ENCODE measurements around the gene PIR. TPM values are rescaled to one million over a fixed set of nuclear protein-coding genes. Genes with fewer than 3 reads are reported as not detected.

Gene PIR
- 55.5 and 56.9 TPM in 2 replicates for total RNA-seq (2014; rRNA removed; shearing (Covaris generic))

GRCh38 chrX:15493118-15493962 lies at the start of gene PIR:
PIR (minus strand) TSS chrX:15493333; CDS start chrX:15491257, 2,076 bp downstream.
- Histone ChIP-seq H3K4me3 (ENCODE audit: insufficient read depth, low read depth, low read length) (peak within 1 kb of the TSS; percentile 56), H3K36me3 (replicated peaks; ENCODE audit: control insufficient read depth, insufficient read depth, low read length) (no peaks in the 10 kb centered on the region), H3K27me3 (ENCODE audit: control insufficient read depth, insufficient read depth, low read length) (no peaks in the 10 kb centered on the region)
- DNase-seq = peak; percentile 94

GRCh38 chrX:15530318-15530717 lies 37.2 kb upstream of the PIR start:
- H3K36me3 ChIP-seq (replicated peaks; ENCODE audit: control insufficient read depth, insufficient read depth, low read length) = no peaks in the 10 kb centered on the region
- no peak overlapping the region for H3K4me3 ChIP-seq (ENCODE audit: insufficient read depth, low read depth, low read length)
- DNase-seq = no peak
- no peaks in the 10 kb centered on the region for H3K27me3 ChIP-seq (ENCODE audit: control insufficient read depth, insufficient read depth, low read length)

- Histone ChIP-seq H3K27me3 (ENCODE audit: control insufficient read depth, insufficient read depth, low read length) (no peaks in the 10 kb centered on the region), H3K4me3 (ENCODE audit: insufficient read depth, low read depth, low read length) (no peak overlapping the region), H3K36me3 (replicated peaks; ENCODE audit: control insufficient read depth, insufficient read depth, low read length) (no peaks in the 10 kb centered on the region)
- no peak for DNase-seq
Measured at GRCh38 chrX:15529165-15529564, 36.0 kb upstream of the PIR start.

- DNase-seq = no peak
- Histone ChIP-seq H3K4me3 (ENCODE audit: insufficient read depth, low read depth, low read length) (no peak overlapping the region), H3K27me3 (ENCODE audit: control insufficient read depth, insufficient read depth, low read length) (no peaks in the 10 kb centered on the region), H3K36me3 (replicated peaks; ENCODE audit: control insufficient read depth, insufficient read depth, low read length) (no peaks in the 10 kb centered on the region)
Measured at GRCh38 chrX:15525664-15526416, 32.7 kb upstream of the PIR start.

GRCh38 chrX:15524417-15524816 lies 31.3 kb upstream of the PIR start:
- Histone ChIP-seq H3K4me3 (ENCODE audit: insufficient read depth, low read depth, low read length) (no peak overlapping the region), H3K36me3 (replicated peaks; ENCODE audit: control insufficient read depth, insufficient read depth, low read length) (no peaks in the 10 kb centered on the region), H3K27me3 (ENCODE audit: control insufficient read depth, insufficient read depth, low read length) (no peaks in the 10 kb centered on the region)
- DNase-seq = no peak

- no peaks in the 10 kb centered on the region for H3K36me3 ChIP-seq (replicated peaks; ENCODE audit: control insufficient read depth, insufficient read depth, low read length)
- H3K27me3 ChIP-seq (ENCODE audit: control insufficient read depth, insufficient read depth, low read length) = no peaks in the 10 kb centered on the region
- H3K4me3 ChIP-seq (ENCODE audit: insufficient read depth, low read depth, low read length) = no peak overlapping the region
- DNase-seq = no peak
Measured at GRCh38 chrX:15523088-15523487, 30.0 kb upstream of the PIR start.

- no peak overlapping the region for H3K4me3 ChIP-seq (ENCODE audit: insufficient read depth, low read depth, low read length)
- no peaks in the 10 kb centered on the region for H3K36me3 ChIP-seq (replicated peaks; ENCODE audit: control insufficient read depth, insufficient read depth, low read length)
- no peaks in the 10 kb centered on the region for H3K27me3 ChIP-seq (ENCODE audit: control insufficient read depth, insufficient read depth, low read length)
- DNase-seq = no peak
Measured at GRCh38 chrX:15522464-15522863, 29.3 kb upstream of the PIR start.

- H3K4me3 ChIP-seq (ENCODE audit: insufficient read depth, low read depth, low read length) = no peak overlapping the region
- no peak for DNase-seq
- H3K36me3 ChIP-seq (replicated peaks; ENCODE audit: control insufficient read depth, insufficient read depth, low read length) = no peaks in the 10 kb centered on the region
- H3K27me3 ChIP-seq (ENCODE audit: control insufficient read depth, insufficient read depth, low read length) = no peaks in the 10 kb centered on the region
Measured at GRCh38 chrX:15515931-15516330, 22.8 kb upstream of the PIR start.

- Histone ChIP-seq H3K36me3 (replicated peaks; ENCODE audit: control insufficient read depth, insufficient read depth, low read length) (no peaks in the 10 kb centered on the region), H3K4me3 (ENCODE audit: insufficient read depth, low read depth, low read length) (no peak overlapping the region), H3K27me3 (ENCODE audit: control insufficient read depth, insufficient read depth, low read length) (no peaks in the 10 kb centered on the region)
- no peak for DNase-seq
Measured at GRCh38 chrX:15514279-15514678, 21.1 kb upstream of the PIR start.

GRCh38 chrX:15512401-15512965 lies 19.4 kb upstream of the PIR start:
- Histone ChIP-seq H3K27me3 (ENCODE audit: control insufficient read depth, insufficient read depth, low read length) (no peaks in the 10 kb centered on the region), H3K36me3 (replicated peaks; ENCODE audit: control insufficient read depth, insufficient read depth, low read length) (no peaks in the 10 kb centered on the region), H3K4me3 (ENCODE audit: insufficient read depth, low read depth, low read length) (no peak overlapping the region)
- no peak for DNase-seq

GRCh38 chrX:15511563-15511962 lies 18.4 kb upstream of the PIR start:
- Histone ChIP-seq H3K4me3 (ENCODE audit: insufficient read depth, low read depth, low read length) (no peak overlapping the region), H3K27me3 (ENCODE audit: control insufficient read depth, insufficient read depth, low read length) (no peaks in the 10 kb centered on the region), H3K36me3 (replicated peaks; ENCODE audit: control insufficient read depth, insufficient read depth, low read length) (no peaks in the 10 kb centered on the region)
- DNase-seq = no peak

- H3K27me3 ChIP-seq (ENCODE audit: control insufficient read depth, insufficient read depth, low read length) = no peaks in the 10 kb centered on the region
- H3K4me3 ChIP-seq (ENCODE audit: insufficient read depth, low read depth, low read length) = no peak overlapping the region
- no peak for DNase-seq
- H3K36me3 ChIP-seq (replicated peaks; ENCODE audit: control insufficient read depth, insufficient read depth, low read length) = no peaks in the 10 kb centered on the region
Measured at GRCh38 chrX:15509845-15510244, 16.7 kb upstream of the PIR start.

- no peaks in the 10 kb centered on the region for H3K36me3 ChIP-seq (replicated peaks; ENCODE audit: control insufficient read depth, insufficient read depth, low read length)
- no peak overlapping the region for H3K4me3 ChIP-seq (ENCODE audit: insufficient read depth, low read depth, low read length)
- no peak for DNase-seq
- H3K27me3 ChIP-seq (ENCODE audit: control insufficient read depth, insufficient read depth, low read length) = no peaks in the 10 kb centered on the region
Measured at GRCh38 chrX:15507005-15507404, 13.9 kb upstream of the PIR start.

- no peak overlapping the region for H3K4me3 ChIP-seq (ENCODE audit: insufficient read depth, low read depth, low read length)
- no peaks in the 10 kb centered on the region for H3K36me3 ChIP-seq (replicated peaks; ENCODE audit: control insufficient read depth, insufficient read depth, low read length)
- DNase-seq = no peak
- no peaks in the 10 kb centered on the region for H3K27me3 ChIP-seq (ENCODE audit: control insufficient read depth, insufficient read depth, low read length)
Measured at GRCh38 chrX:15505101-15505500, 12.0 kb upstream of the PIR start.

GRCh38 chrX:15504661-15505060 lies 11.5 kb upstream of the PIR start:
- H3K36me3 ChIP-seq (replicated peaks; ENCODE audit: control insufficient read depth, insufficient read depth, low read length) = no peaks in the 10 kb centered on the region
- H3K4me3 ChIP-seq (ENCODE audit: insufficient read depth, low read depth, low read length) = no peak overlapping the region
- no peaks in the 10 kb centered on the region for H3K27me3 ChIP-seq (ENCODE audit: control insufficient read depth, insufficient read depth, low read length)
- no peak for DNase-seq

Measured in H7 (cell line).